Mesodermal cell (in vitro differentiated cells): ENCODE results near the gene ZNRF1.
"Not testable (repeated sequence)": the region's sequence is repeated elsewhere in the genome, so short reads cannot be mapped to it uniquely, and the experiment has no call there.

ENCODE experiments used
- H3K27ac ChIP-seq: 2 replicates; pipeline ENCODE4 v1.7.0; 2013; ENCODE audit warnings: mild to moderate bottlenecking, low read depth, low read length, moderate library complexity; ENCODE audit not compliant: severe bottlenecking
- H3K36me3 ChIP-seq: 2 replicates; pipeline ENCODE4 v1.7.1; 2013; ENCODE audit warnings: mild to moderate bottlenecking, low read length, moderate library complexity; ENCODE audit not compliant: control insufficient read depth, insufficient read depth
- H3K4me1 ChIP-seq: one replicate; pipeline ENCODE4 v1.7.1; 2013; ENCODE audit warnings: mild to moderate bottlenecking, low read length; ENCODE audit not compliant: insufficient read depth, control insufficient read depth, poor library complexity, severe bottlenecking
- H3K4me3 ChIP-seq: 2 replicates; pipeline ENCODE4 v1.7.0; 2013; ENCODE audit warnings: low read length, control low read depth, mild to moderate bottlenecking; ENCODE audit not compliant: insufficient read depth, poor library complexity, severe bottlenecking; ENCODE audit errors: extremely low read depth
- H3K9me3 ChIP-seq: 2 replicates; pipeline ENCODE4 v1.7.1; 2013; ENCODE audit warnings: mild to moderate bottlenecking, low read length, moderate library complexity; ENCODE audit not compliant: control insufficient read depth
- WGBS, 2 experiments: methylation state at CpG; one replicate each; pipeline ENCODE4 v1.1.5; 2013; ENCODE audit warnings: missing lambda C conversion rate in 2 of 2; ENCODE audit not compliant: insufficient coverage in 2 of 2; 5-methylcytosine and 5-hydroxymethylcytosine counted together

The ZNRF1 gene

GRCh38 chr16:75026239-75026891, 27.5 kb downstream of the ZNRF1 start:
- not testable (repeated sequence) for H3K36me3 ChIP-seq, H3K27ac ChIP-seq, H3K9me3 ChIP-seq, H3K4me3 ChIP-seq, H3K4me1 ChIP-seq
- WGBS, 2 experiments: 88 to 98% methylated on average over 5 to 7 of the region's 10 CpGs

GRCh38 chr16:75026892-75027391, 28.1 kb downstream of the ZNRF1 start:
- H3K4me1 ChIP-seq: peaks cover 3% of the 10 kb centered on the region
- H3K36me3 ChIP-seq: no peaks in the 10 kb centered on the region
- no peak overlapping the region for H3K27ac ChIP-seq
- 100% methylated on average over 1 of the region's 2 CpGs; no CpG with 5 or more reads in 1 of the 2 experiments for WGBS, 2 experiments
- H3K9me3 ChIP-seq: no peaks in the 10 kb centered on the region
- no peak overlapping the region for H3K4me3 ChIP-seq

GRCh38 chr16:75027520-75028300, 28.9 kb downstream of the ZNRF1 start:
- Histone ChIP-seq H3K4me3 (no peak overlapping the region), H3K4me1 (peaks cover 3% of the 10 kb centered on the region), H3K9me3 (no peaks in the 10 kb centered on the region), H3K27ac (no peak overlapping the region), H3K36me3 (no peaks in the 10 kb centered on the region)
- WGBS, 2 experiments: 95 to 97% methylated on average over 3 to 4 of the region's 6 CpGs

- Histone ChIP-seq H3K4me3 (no peak overlapping the region), H3K27ac (no peak overlapping the region), H3K4me1 (peaks cover 3% of the 10 kb centered on the region), H3K36me3 (no peaks in the 10 kb centered on the region), H3K9me3 (no peaks in the 10 kb centered on the region)
- 94 to 96% methylated on average over 3 of the region's 4 CpGs for WGBS, 2 experiments
Measured at GRCh38 chr16:75028544-75029135, 29.8 kb downstream of the ZNRF1 start.

- H3K9me3 ChIP-seq: no peaks in the 10 kb centered on the region
- no peak overlapping the region for H3K27ac ChIP-seq
- peaks cover 3% of the 10 kb centered on the region for H3K4me1 ChIP-seq
- no peaks in the 10 kb centered on the region for H3K36me3 ChIP-seq
- H3K4me3 ChIP-seq: no peak overlapping the region
Measured at GRCh38 chr16:75029854-75030253, 31.0 kb downstream of the ZNRF1 start.

- Histone ChIP-seq H3K4me3 (no peak overlapping the region), H3K27ac (no peak overlapping the region), H3K36me3 (peaks cover 3% of the 10 kb centered on the region), H3K9me3 (no peaks in the 10 kb centered on the region), H3K4me1 (no peaks in the 10 kb centered on the region)
Measured at GRCh38 chr16:75032655-75033054, 33.8 kb downstream of the ZNRF1 start.

GRCh38 chr16:75035410-75035968, 36.7 kb downstream of the ZNRF1 start:
- H3K4me3 ChIP-seq: no peak overlapping the region
- H3K36me3 ChIP-seq: peaks cover 3% of the 10 kb centered on the region
- H3K27ac ChIP-seq: no peak overlapping the region
- H3K9me3 ChIP-seq: no peaks in the 10 kb centered on the region
- H3K4me1 ChIP-seq: no peaks in the 10 kb centered on the region
- 93 to 100% methylated on average over 9 of the region's 9 CpGs for WGBS, 2 experiments

GRCh38 chr16:75038036-75038858, 39.4 kb downstream of the ZNRF1 start:
- H3K27ac ChIP-seq: no peak overlapping the region
- WGBS, 2 experiments: 86 to 100% methylated on average over 2 to 3 of the region's 3 CpGs
- peaks cover 5% of the 10 kb centered on the region for H3K4me1 ChIP-seq
- no peaks in the 10 kb centered on the region for H3K9me3 ChIP-seq
- H3K4me3 ChIP-seq: no peak overlapping the region
- peaks cover 3% of the 10 kb centered on the region for H3K36me3 ChIP-seq

GRCh38 chr16:75039941-75040340, 41.1 kb downstream of the ZNRF1 start:
- WGBS, 2 experiments: 78 to 100% methylated on average over 2 to 5 of the region's 6 CpGs

GRCh38 chr16:75042426-75043174, 43.8 kb downstream of the ZNRF1 start:
- 97 to 100% methylated on average over 3 to 7 of the region's 8 CpGs for WGBS, 2 experiments
- Histone ChIP-seq H3K9me3 (no peaks in the 10 kb centered on the region), H3K4me3 (no peak overlapping the region), H3K4me1 (peaks cover 5% of the 10 kb centered on the region), H3K27ac (no peak overlapping the region), H3K36me3 (peaks cover under 1% of the 10 kb centered on the region)

More at GRCh38 chr16:75039941-75040340, 41.1 kb downstream of the ZNRF1 start:
- H3K4me3 ChIP-seq: no peak overlapping the region
- peaks cover 5% of the 10 kb centered on the region for H3K4me1 ChIP-seq
- no peak overlapping the region for H3K27ac ChIP-seq
- H3K9me3 ChIP-seq: no peaks in the 10 kb centered on the region
- peaks cover 3% of the 10 kb centered on the region for H3K36me3 ChIP-seq
